Measurements from ENCODE around the gene ADCY6.
"Not testable (repeated sequence)": the region's sequence is repeated elsewhere in the genome, so short reads cannot be mapped to it uniquely, and the experiment has no call there.

The ADCY6 gene

DNA sequence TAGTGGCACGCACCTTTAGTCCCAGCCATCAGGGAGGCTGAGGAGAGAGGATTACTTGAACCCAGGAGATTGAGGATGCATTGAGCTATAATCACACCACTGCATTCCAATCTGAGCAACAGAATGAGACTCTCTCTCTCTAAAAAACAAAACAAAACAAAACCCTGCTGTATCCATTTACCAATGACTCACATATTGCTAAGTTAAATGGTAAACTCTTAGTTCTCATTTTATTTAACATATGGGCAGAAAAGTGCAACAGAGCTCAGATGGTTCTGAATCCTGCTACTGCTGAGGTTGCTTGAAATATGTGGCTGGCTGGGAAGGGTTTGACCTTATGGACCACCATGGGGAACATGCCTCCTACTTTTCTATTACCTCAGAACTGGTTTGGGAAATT is 38.7 kb downstream of the ADCY6 start:
- TF ChIP-seq, protein P1, sequence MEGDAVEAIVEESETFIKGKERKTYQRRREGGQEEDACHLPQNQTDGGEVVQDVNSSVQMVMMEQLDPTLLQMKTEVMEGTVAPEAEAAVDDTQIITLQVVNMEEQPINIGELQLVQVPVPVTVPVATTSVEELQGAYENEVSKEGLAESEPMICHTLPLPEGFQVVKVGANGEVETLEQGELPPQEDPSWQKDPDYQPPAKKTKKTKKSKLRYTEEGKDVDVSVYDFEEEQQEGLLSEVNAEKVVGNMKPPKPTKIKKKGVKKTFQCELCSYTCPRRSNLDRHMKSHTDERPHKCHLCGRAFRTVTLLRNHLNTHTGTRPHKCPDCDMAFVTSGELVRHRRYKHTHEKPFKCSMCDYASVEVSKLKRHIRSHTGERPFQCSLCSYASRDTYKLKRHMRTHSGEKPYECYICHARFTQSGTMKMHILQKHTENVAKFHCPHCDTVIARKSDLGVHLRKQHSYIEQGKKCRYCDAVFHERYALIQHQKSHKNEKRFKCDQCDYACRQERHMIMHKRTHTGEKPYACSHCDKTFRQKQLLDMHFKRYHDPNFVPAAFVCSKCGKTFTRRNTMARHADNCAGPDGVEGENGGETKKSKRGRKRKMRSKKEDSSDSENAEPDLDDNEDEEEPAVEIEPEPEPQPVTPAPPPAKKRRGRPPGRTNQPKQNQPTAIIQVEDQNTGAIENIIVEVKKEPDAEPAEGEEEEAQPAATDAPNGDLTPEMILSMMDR (IDR thresholded peaks at IDR 0.05; ENCODE audit: extremely low read depth, missing control alignments): no peak
- no peak for DNase-seq (ENCODE audit: low spot score)

DNA sequence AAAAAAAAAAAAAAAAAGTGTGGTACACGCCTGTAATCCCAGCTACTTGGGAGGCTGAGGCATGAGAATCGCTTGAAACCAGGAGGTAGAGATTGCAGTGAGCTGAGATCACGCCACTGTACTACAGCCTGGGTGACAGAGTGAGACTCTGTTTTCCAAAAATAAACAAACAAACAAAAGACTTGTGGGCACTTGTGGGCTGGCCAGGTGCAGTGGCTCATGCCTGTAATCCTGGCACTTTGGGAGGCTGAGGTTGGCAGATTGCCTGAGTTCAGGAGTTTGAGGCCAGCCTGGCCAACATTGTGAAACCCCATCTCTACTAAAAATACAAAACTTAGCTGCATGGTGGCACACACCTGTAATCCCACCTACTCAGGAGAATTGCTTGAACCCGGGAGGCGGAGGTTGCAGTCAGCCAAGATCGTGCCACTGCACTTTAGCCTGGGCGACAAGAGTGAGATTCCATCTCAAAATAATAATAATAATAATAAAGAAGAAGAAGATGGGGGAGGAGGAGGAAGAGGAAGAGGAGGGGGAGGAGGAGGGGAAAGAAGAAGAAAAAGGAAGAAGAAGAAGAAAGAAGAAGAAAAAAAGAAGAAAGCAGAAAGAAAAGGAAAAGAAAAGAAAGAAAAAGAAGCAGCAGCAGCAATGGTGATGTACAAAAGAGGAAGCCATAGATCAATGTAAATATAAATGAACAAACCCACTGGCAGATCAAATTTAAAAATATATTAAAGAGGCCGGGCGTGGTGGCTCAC is 44.5 kb downstream of the ADCY6 start:
- no peak for DNase-seq (ENCODE audit: low spot score)
- TF ChIP-seq, protein P1 (IDR thresholded peaks at IDR 0.05; ENCODE audit: extremely low read depth, missing control alignments): no peak

DNA sequence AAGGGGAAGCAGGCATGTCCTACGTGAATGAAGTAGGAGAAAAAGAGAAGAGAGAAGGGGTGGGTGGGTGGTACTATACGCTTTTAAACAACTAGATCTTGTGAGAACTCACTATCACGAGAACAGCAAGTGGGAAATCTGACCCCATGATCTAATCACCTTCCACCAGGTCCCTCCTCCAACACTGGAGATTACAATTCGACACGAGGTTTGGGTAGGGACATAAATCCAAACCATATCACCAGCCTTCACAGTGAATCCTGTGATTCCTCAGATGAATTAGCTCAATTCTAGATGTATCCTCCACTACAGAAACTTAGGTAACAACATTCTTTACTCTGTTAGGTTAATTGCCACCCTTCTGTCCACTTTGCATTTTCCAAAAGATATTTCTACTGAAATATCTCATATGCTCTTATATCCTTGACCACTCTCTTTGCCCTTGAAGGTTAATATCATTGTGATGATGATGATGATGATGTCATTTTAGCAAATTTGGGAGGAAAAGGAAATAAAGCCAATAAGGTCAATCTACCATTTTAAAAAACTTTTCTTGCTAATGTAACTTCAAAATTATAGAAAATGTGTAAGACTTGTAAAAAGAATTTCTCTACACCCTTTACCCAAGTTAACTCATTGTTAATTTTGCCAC is 49.1 kb downstream of the ADCY6 start:
- DNase-seq (ENCODE audit: low spot score): no peak
- TF ChIP-seq, protein P1 (IDR thresholded peaks at IDR 0.05; ENCODE audit: extremely low read depth, missing control alignments): no peak

DNA sequence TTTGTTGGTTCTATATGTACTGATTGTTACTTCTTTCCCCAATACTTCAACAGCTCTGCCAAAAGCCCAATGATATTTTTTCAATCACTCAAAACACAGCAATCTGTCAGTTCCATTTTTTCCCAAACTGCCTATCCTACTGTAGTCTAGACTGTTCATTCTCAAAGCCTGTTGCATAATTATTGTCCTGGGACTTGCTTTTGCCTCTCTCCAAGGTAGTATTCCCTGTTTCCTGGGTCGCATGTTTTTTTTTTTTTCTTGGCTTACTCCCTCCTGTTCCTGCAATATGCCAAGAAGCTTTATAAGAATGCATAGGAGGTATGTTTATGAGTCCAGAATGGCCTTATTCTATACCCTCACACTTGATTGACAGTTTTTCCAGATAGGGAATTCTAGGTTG is 52.4 kb downstream of the ADCY6 start:
- DNase-seq (ENCODE audit: low spot score): no peak
- TF ChIP-seq, protein P1 (IDR thresholded peaks at IDR 0.05; ENCODE audit: extremely low read depth, missing control alignments): no peak

DNA sequence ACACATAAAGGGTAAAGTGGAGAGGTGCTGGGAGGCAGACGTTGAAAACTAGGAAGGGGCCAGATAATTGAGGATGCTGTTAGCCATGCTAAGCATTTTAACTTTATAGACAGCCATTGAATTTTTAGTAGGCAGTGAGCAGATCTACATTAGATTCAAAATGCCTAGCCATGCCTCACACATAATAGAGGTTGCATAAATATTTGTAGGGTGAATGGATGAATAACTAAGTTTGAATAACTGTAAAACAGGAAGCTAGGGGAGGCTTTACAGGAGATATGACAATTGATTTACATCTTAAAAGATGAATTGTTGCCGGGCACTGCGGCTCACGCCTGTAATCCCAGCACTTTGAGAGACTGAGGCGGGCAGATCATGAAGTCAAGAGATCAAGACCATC is 60.1 kb downstream of the ADCY6 start:
- DNase-seq (ENCODE audit: low spot score): no peak
- TF ChIP-seq, protein P1 (IDR thresholded peaks at IDR 0.05; ENCODE audit: extremely low read depth, missing control alignments): no peak

DNA sequence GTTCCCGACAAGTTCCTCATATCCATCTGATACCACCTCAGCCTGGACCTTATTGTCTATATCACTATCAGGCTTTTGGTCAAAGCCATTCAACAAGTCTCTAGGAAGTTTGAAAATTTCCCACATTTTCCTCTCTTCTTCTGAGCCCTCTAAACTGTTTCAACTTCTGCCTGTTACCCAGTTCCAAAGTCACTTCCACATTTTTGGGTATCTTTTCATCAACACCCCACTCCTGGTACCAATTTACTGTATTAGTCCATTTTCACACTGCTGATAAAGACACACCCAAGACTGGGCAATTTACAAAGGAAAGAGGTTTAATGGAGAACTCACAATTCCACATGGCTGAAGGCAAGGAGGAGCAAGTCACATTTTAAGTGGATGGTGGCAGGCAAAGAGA is 68.2 kb downstream of the ADCY6 start:
- DNase-seq (ENCODE audit: low spot score): not testable (repeated sequence)

DNA sequence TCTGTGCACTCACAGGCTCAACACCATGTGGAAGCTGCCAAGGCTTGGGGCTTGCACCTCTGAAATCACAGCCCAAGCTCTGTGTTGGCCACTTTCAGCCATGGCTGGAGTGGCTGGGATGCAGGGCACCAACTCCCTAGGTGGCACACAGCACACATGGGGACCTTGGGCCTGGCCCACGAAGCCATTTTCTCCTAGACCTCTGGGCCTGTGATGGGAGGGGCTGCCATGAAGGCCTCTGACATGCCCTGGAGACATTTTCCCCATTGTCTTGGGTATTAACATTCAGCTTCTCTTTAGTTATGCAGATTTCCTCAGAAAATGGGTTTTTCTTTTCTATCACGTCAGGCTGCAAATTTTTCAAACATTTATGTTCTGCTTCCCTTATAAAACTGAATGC is 68.7 kb downstream of the ADCY6 start:
- not testable (repeated sequence) for DNase-seq (ENCODE audit: low spot score)

DNA sequence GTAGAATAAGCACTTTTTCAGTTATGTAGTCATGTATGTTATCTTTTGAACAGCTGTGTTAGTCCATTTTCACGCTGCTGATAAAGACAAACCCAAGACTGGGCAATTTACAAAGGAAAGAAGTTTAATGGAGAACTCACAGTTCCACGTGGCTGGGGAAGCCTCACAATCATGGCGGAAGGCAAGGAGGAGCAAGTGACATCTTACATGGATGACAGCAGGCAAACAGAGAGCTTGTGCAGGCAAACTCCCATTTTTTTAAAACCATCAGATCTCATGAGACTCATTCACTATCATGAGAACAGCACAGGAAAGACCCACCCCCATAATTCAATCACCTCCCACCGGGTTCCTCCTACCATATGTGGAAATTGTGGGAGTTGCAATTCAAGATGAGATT is 69.9 kb downstream of the ADCY6 start:
- DNase-seq (ENCODE audit: low spot score): not testable (repeated sequence)

DNA sequence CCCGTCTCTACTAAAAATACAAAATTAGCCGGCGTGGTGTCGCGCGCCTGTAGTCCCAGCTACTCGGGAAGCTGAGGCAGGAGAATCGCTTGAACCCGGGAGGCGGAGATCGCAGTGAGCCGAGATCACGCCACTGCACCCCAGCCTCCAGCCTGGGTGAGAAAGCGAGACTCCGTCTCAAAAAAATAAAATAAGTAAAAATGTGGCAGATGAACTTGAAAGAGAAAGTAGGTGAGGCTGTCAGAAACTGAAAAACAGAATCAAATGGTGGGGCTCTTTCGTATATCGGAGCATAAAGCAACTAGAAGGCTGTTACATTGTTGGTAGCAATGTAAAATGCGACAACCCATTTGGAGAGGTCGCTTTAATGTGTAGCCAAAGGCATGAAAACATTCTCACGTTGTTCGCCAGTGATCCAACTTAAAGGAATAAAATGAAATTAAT is 71.6 kb downstream of the ADCY6 start:
- peak; percentile 55 for DNase-seq (ENCODE audit: low spot score)
- TF ChIP-seq, protein P1 (IDR thresholded peaks at IDR 0.05; ENCODE audit: extremely low read depth, missing control alignments): no peak
